ENCODE results near the gene DAG1. TPM values are rescaled to one million over a fixed set of nuclear protein-coding genes. Genes with fewer than 3 reads are reported as not detected.
A peak's percentile ranks its signal among the peaks of the same experiment; 100 is the strongest.

Gene DAG1
- total and polyA plus RNA-seq, 10 of the 15 experiments (the other 5 are each of a cell fraction or from before 2014, with no cell fraction given) = 0.33 to 16.3 (median 9.2) TPM

DNA sequence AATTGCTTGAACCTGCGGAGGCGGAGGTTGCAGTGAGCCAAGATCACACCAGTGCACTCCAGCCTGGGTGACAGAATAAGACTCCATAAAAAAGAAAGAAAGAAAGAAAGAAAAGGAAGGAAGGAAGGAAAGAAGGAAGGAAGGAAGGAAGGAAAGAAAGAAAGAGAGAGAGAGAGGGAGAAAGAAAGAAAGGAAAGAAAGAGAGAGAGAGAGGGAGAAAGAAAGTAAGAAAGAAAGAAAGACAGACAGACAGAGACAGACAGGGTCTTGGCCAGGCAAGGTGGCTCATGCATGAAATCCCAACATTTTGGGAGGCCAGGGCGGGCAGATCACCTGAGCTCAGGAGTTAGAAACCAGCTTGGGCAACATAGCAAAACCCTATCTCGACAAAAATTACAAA, 16.4 kb upstream of the DAG1 start:
- no TSS peak for BruUV-seq (replicated peaks)
- Histone ChIP-seq H3K4me1 (ENCODE audit: control insufficient read depth, insufficient read depth, low read length) (no peaks in the 10 kb centered on the region), H3K4me2 (ENCODE audit: control insufficient read depth, insufficient read depth) (no peak overlapping the region), H3K36me3 (ENCODE audit: control insufficient read depth in 2 of 2, insufficient read depth in 2 of 2, low read length in 1 of 2) (no peaks in the 10 kb centered on the region), H3K9me3 (replicated peaks; ENCODE audit: control insufficient read depth, insufficient read depth, low read length) (no peaks in the 10 kb centered on the region), H3K9ac (ENCODE audit: control insufficient read depth, insufficient read depth, low read length) (no peak overlapping the region), H2AFZ (ENCODE audit: control insufficient read depth, low read depth, low read length) (no peak overlapping the region), H3K79me2 (ENCODE audit: control insufficient read depth, insufficient read depth, low read length) (no peaks in the 10 kb centered on the region), H4K20me1 (ENCODE audit: control insufficient read depth, insufficient read depth) (no peaks in the 10 kb centered on the region), H3K27ac (ENCODE audit: control insufficient read depth, insufficient read depth) (no peak overlapping the region), H3K27me3 (replicated peaks in 1 of 2; ENCODE audit: control insufficient read depth in 2 of 2, insufficient read depth in 2 of 2, low read length in 1 of 2) (no peaks in the 10 kb centered on the region), H3K4me3 (no peak overlapping the region)
- no peak for TF ChIP-seq NR2C1 (IDR thresholded peaks at IDR 0.05)
- no peak for TF ChIP-seq ATF7 (IDR thresholded peaks at IDR 0.05; ENCODE audit: low read depth)
- TF ChIP-seq, protein P1, sequence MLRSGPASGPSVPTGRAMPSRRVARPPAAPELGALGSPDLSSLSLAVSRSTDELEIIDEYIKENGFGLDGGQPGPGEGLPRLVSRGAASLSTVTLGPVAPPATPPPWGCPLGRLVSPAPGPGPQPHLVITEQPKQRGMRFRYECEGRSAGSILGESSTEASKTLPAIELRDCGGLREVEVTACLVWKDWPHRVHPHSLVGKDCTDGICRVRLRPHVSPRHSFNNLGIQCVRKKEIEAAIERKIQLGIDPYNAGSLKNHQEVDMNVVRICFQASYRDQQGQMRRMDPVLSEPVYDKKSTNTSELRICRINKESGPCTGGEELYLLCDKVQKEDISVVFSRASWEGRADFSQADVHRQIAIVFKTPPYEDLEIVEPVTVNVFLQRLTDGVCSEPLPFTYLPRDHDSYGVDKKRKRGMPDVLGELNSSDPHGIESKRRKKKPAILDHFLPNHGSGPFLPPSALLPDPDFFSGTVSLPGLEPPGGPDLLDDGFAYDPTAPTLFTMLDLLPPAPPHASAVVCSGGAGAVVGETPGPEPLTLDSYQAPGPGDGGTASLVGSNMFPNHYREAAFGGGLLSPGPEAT (IDR thresholded peaks at IDR 0.05; ENCODE audit: low read depth) = no peak
- in situ Hi-C loops (cut with MboI) = no loop called here
- ChIA-PET SMC1A (ENCODE audit: uncharacterized antibody, unreplicated experiment) (interaction anchor here (0.6 to 1.7 kb wide), 3 partner anchors 39 to 1370 kb away, joined by 3 to 4 read pairs (median 4); partner anchors contain the start of gene KLHDC8B), RAD21 (ENCODE audit: unreplicated experiment) (interaction anchor here (0.9 to 1.5 kb wide), 4 partner anchors 38 to 282 kb away, joined by 3 to 8 read pairs (median 4); partner anchors contain the start of gene KLHDC8B), CTCF (interaction anchor here (0.7 to 3.0 kb wide), 4 partner anchors 41 to 218 kb away, joined by 3 to 11 read pairs (median 4); no protein-coding TSS in a partner anchor), POLR2A (interaction anchor here (1.7 kb wide), 1 partner anchor 219 kb away, joined by 4 read pairs; no protein-coding TSS in a partner anchor)
- WGBS (ENCODE audit: insufficient coverage, insufficient replicate concordance, low lambda C conversion rate, missing lambda C conversion rate) = 69% methylated on average over 4 of the region's 4 CpGs
- ATAC-seq = no peak
- DNase-seq (ENCODE audit: low read depth, low spot score) = no peak
- intact Hi-C loops (cut with micrococcal nuclease; ENCODE audit: unreplicated experiment) = loop anchor here (5.0 kb wide), 1 partner anchor 219 kb away; the partner anchor contains the start of gene APEH
- FAIRE-seq = no peak

DNA sequence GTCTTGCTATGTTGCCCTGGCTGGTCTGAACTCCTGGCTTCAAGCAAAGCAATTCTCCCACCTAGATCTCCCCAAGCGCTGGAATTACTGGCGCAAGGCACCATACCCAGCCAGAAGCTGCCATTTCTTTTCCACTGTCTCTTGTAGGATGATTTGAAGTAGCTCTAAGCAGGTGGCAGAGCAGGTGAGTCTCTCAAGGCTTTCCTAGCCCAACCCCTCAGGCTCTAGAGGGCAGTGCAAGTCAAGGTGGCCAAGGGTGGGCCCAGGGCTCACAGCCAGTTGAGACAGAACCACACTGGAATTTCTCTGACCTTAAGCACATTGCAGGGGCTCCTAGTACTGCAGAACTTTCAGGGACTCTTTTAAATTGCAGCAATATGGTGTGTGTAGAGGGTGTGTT, 15.6 kb upstream of the DAG1 start:
- CTCF ChIA-PET = interaction anchor here (0.6 to 3.0 kb wide), 9 partner anchors 10 to 467 kb away, joined by 3 to 11 read pairs (median 3); no protein-coding TSS in a partner anchor
- Histone ChIP-seq H4K20me1 (ENCODE audit: control insufficient read depth, insufficient read depth) (no peaks in the 10 kb centered on the region), H2AFZ (ENCODE audit: control insufficient read depth, low read depth, low read length) (no peak overlapping the region), H3K9me3 (replicated peaks; ENCODE audit: control insufficient read depth, insufficient read depth, low read length) (no peaks in the 10 kb centered on the region), H3K36me3 (ENCODE audit: control insufficient read depth in 2 of 2, insufficient read depth in 2 of 2, low read length in 1 of 2) (no peaks in the 10 kb centered on the region), H3K4me3 (no peak overlapping the region), H3K79me2 (ENCODE audit: control insufficient read depth, insufficient read depth, low read length) (no peaks in the 10 kb centered on the region), H3K4me1 (ENCODE audit: control insufficient read depth, insufficient read depth, low read length) (no peaks in the 10 kb centered on the region), H3K4me2 (ENCODE audit: control insufficient read depth, insufficient read depth) (no peak overlapping the region), H3K27ac (ENCODE audit: control insufficient read depth, insufficient read depth) (no peak overlapping the region), H3K9ac (ENCODE audit: control insufficient read depth, insufficient read depth, low read length) (no peak overlapping the region), H3K27me3 (replicated peaks in 1 of 2; ENCODE audit: control insufficient read depth in 2 of 2, insufficient read depth in 2 of 2, low read length in 1 of 2) (no peaks in the 10 kb centered on the region)
- DNase-seq (ENCODE audit: low read depth, low spot score) (no peak), FAIRE-seq (no peak), ATAC-seq (peak; percentile 73)
- TF ChIP-seq CTCF (IDR thresholded peaks at IDR 0.05 in 2 of 3, conservative IDR thresholded peaks at IDR 0.05 in 1 of 3; ENCODE audit: control insufficient read depth in 2 of 3, extremely low read depth in 1 of 3, insufficient read depth in 1 of 3, low read depth in 3 of 3, low read length in 3 of 3) (peak; percentile 36 to 49 (median 43); a peak in 5 of 6 replicates), CHD2 (IDR thresholded peaks at IDR 0.05; ENCODE audit: borderline replicate concordance, low read depth, low read length) (no peak), RAD21 (IDR thresholded peaks at IDR 0.05; ENCODE audit: insufficient read depth, low read depth, low read length) (peak; percentile 60)
- TF ChIP-seq, protein P2, sequence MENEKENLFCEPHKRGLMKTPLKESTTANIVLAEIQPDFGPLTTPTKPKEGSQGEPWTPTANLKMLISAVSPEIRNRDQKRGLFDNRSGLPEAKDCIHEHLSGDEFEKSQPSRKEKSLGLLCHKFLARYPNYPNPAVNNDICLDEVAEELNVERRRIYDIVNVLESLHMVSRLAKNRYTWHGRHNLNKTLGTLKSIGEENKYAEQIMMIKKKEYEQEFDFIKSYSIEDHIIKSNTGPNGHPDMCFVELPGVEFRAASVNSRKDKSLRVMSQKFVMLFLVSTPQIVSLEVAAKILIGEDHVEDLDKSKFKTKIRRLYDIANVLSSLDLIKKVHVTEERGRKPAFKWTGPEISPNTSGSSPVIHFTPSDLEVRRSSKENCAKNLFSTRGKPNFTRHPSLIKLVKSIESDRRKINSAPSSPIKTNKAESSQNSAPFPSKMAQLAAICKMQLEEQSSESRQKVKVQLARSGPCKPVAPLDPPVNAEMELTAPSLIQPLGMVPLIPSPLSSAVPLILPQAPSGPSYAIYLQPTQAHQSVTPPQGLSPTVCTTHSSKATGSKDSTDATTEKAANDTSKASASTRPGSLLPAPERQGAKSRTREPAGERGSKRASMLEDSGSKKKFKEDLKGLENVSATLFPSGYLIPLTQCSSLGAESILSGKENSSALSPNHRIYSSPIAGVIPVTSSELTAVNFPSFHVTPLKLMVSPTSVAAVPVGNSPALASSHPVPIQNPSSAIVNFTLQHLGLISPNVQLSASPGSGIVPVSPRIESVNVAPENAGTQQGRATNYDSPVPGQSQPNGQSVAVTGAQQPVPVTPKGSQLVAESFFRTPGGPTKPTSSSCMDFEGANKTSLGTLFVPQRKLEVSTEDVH (IDR thresholded peaks at IDR 0.05; ENCODE audit: low read depth, partially characterized antibody) = no peak
- POLR2A ChIA-PET = interaction anchor here (0.6 kb wide), 1 partner anchor 55 kb away, joined by 3 read pairs; no protein-coding TSS in a partner anchor
- 40% methylated on average over 2 of the region's 2 CpGs for WGBS (ENCODE audit: insufficient coverage, insufficient replicate concordance, low lambda C conversion rate, missing lambda C conversion rate)
- intact Hi-C loops (cut with micrococcal nuclease; ENCODE audit: unreplicated experiment) = loop anchor here (5.0 kb wide), 1 partner anchor 218 kb away; the partner anchor contains the start of gene APEH
- RAD21 ChIA-PET (ENCODE audit: unreplicated experiment) = interaction anchor here (0.6 to 1.5 kb wide), 9 partner anchors 10 to 283 kb away, joined by 3 to 8 read pairs (median 3); partner anchors contain the start of gene KLHDC8B
- BruUV-seq (replicated peaks) = no TSS peak
- SMC1A ChIA-PET (ENCODE audit: uncharacterized antibody, unreplicated experiment) = interaction anchor here (0.6 to 1.7 kb wide), 4 partner anchors 27 to 1370 kb away, joined by 3 to 4 read pairs (median 4); partner anchors contain the start of gene KLHDC8B
- in situ Hi-C loops (cut with MboI) = no loop called here

Measured in GM12878 (cell line).